ENCODE measurements around the gene LAMA5.

Gene LAMA5

DNA sequence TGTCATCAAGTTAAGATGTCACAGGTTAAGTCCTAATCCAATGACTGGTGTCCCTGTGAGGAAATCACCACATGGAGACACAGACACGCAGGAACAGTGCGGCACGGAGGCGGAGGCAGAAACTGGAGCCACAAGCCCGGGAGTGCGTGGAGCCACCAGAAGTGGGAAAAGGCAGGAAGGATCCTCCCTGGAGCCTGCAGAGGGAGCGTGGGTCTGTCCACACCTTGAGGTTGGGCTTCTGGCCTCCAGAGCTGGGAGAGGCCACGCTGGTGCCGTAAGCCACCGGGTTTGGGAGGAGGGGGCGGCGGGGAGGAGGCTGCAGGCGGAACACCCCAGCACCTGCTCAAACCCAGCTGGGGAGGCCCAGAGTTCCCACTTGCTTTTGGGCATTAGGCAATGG is 36.2 kb upstream of the LAMA5 start:
- TF ChIP-seq, protein P1, sequence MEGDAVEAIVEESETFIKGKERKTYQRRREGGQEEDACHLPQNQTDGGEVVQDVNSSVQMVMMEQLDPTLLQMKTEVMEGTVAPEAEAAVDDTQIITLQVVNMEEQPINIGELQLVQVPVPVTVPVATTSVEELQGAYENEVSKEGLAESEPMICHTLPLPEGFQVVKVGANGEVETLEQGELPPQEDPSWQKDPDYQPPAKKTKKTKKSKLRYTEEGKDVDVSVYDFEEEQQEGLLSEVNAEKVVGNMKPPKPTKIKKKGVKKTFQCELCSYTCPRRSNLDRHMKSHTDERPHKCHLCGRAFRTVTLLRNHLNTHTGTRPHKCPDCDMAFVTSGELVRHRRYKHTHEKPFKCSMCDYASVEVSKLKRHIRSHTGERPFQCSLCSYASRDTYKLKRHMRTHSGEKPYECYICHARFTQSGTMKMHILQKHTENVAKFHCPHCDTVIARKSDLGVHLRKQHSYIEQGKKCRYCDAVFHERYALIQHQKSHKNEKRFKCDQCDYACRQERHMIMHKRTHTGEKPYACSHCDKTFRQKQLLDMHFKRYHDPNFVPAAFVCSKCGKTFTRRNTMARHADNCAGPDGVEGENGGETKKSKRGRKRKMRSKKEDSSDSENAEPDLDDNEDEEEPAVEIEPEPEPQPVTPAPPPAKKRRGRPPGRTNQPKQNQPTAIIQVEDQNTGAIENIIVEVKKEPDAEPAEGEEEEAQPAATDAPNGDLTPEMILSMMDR (IDR thresholded peaks at IDR 0.05; ENCODE audit: low read depth, low read length) = no peak
- no peak overlapping the region for H3K4me3 ChIP-seq (replicated peaks in 1 of 2; ENCODE audit: low read depth in 2 of 2, low read length in 2 of 2)
- DNase-seq (ENCODE audit: low read depth in 2 of 2) = no peak

DNA sequence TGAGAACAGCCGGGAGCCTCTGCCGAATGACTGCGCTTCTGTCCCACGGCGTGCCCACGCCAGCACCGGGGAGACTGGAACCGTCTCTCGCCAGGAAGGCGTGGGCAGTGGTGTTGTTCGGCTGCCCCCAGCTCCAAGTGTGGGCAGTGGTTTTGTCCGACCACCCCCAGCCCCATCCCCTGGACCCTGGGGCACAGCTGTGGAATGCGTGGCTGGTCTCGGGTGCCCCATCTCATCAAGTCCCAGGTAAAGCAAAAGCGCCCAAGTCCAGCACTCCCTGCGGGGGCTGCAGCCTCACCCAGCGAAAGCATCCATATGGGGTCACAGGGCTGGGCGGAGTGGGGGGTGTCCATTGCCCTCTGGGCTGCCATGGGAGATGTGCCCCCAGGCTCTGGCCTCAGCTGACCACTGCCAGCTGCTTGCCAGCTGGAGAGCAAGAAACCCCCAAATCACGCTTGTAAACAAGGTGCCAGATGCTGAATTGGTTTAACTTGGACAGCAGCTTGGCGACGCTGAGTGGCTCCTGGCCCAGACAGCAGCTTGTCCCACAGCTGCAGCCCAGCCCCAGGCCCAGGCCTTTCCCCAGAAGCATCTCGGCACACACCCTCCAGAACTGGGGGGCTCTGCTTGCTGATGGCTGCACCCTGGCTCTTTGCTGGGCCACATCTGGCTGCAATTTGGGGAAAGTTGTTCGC is 35.5 kb upstream of the LAMA5 start:
- no peak overlapping the region for H3K4me3 ChIP-seq (replicated peaks in 1 of 2; ENCODE audit: low read depth in 2 of 2, low read length in 2 of 2)
- no peak for DNase-seq (ENCODE audit: low read depth in 2 of 2)

DNA sequence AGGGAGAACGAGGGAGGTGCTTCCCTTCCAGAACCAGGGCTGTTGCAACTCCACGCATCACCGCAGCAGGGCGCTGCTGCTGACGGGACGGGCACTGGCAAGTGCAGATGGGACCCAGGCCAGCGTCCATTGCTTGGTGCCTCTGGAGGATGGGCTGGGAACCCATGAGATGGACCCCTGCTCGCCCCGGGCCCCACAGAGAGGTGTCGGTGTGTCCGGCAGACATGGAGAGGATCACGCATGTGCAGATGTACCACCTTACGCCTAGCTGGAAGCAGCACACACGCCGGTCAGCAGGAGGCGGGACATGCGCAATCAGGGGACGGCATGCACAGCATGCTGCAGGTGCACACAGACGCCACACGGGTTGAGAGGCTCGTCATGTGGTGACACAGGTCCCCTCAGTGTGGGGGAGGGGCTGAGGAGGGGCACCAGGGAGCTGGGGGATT is 34.2 kb upstream of the LAMA5 start:
- TF ChIP-seq, protein P1 (IDR thresholded peaks at IDR 0.05; ENCODE audit: low read depth, low read length) = no peak
- no peak overlapping the region for H3K4me3 ChIP-seq (replicated peaks in 1 of 2; ENCODE audit: low read depth in 2 of 2, low read length in 2 of 2)
- DNase-seq (ENCODE audit: low read depth in 2 of 2) = no peak

More for the DNA sequence above, 35.5 kb upstream of the LAMA5 start:
- TF ChIP-seq, protein P1 (IDR thresholded peaks at IDR 0.05; ENCODE audit: low read depth, low read length) = no peak

DNA sequence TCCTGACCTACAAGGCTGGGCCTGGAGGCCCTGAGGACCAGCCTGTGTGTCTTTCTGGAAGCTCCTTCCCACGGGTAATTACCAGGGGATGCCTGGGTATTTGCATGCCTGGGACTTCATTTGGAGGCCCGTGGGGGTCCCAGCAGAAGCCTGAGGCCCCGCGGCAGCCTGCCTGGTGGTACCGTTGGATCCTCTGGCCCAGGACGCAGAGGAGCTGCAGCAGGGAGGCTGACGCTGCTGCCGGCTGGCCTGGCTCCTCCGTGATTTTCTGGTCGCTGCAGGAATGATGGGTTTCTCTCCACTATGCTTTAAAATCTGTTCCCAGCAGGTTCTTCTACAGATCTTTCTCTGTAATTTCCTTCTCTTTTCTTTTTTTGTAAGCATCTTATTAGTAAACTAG is 33.4 kb upstream of the LAMA5 start:
- DNase-seq (ENCODE audit: low read depth in 2 of 2) = no peak
- TF ChIP-seq, protein P1 (IDR thresholded peaks at IDR 0.05; ENCODE audit: low read depth, low read length) = no peak
- no peak overlapping the region for H3K4me3 ChIP-seq (replicated peaks in 1 of 2; ENCODE audit: low read depth in 2 of 2, low read length in 2 of 2)

DNA sequence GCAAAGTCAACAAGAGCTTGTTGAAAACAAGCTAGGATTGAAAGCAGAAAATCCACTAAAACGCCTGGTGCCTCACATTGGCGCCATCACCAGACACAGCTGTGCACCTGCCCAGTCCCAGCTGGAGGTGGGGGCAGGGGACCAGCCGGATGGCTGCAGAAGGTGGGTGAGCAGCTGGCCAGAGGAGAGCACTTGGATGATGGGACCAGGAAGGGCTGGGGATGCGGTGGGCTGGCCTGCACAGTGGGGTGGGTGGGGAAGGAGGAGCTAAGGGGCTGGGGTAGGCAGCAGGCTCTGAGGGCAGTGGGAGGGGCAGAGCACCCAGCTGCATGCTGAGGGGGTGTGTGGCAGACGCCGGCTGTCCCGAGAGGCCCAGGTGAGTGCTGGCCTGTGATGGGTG is 32.9 kb upstream of the LAMA5 start:
- TF ChIP-seq, protein P1 (IDR thresholded peaks at IDR 0.05; ENCODE audit: low read depth, low read length) = no peak
- no peak for DNase-seq (ENCODE audit: low read depth in 2 of 2)
- no peak overlapping the region for H3K4me3 ChIP-seq (replicated peaks in 1 of 2; ENCODE audit: low read depth in 2 of 2, low read length in 2 of 2)

DNA sequence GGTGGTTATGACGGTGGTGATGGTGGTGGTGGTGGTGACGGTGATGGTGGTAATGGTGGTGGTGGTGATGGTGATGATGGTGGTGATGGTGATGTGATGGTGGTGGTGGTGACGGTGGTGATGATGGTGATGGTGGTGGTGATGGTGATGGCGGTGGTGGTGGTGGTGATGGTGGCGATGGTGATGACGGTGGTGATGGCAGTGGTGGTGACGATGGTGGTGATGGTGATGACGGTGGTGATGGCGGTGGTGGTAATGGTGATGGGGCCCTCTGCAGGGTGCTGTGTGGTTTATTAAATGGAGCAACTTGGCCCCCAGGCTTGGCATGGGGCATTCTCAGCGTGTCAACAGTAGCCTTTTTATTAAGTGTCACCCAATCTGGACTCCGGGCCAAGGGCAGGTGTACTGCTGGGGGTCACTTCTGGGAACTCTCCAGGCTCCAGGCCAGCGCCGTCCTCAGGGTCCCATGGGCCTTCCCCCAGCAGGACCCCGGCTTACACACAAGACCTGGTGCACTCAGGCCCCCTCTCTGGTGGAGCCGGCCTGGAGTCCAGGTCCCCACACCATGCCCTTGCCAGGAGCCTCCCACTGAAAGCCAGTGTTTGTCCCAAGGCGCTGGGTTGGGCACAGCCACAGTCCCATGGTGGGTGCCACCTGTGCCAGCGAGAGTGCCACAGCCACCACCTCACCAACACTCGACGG is 31.2 kb upstream of the LAMA5 start:
- TF ChIP-seq, protein P1 (IDR thresholded peaks at IDR 0.05; ENCODE audit: low read depth, low read length) = no peak
- DNase-seq (ENCODE audit: low read depth in 2 of 2) = no peak
- H3K4me3 ChIP-seq (replicated peaks in 1 of 2; ENCODE audit: low read depth in 2 of 2, low read length in 2 of 2) = no peak overlapping the region

Measured in cardiac fibroblast (primary cell).